HTR-8/SVneo (cell line): ENCODE data around the gene EGLN1.
"Not testable (repeated sequence)": the region's sequence is repeated elsewhere in the genome, so short reads cannot be mapped to it uniquely, and the experiment has no call there.

ENCODE experiments used
- DNase-seq: peaks from one replicate; pipeline ENCODE4 v3.0.0; 2011; ENCODE audit warnings: low spot score, mixed read lengths; ENCODE audit not compliant: insufficient read length
- FAIRE-seq: peaks from 2 replicates; lab custom pipeline; 2011; peaks lifted over from hg19 to GRCh38; lab: Jason Lieb, UNC

EGLN1 gene

GRCh38 chr1:231421971-231422797 is at the start of gene EGLN1:
TSS of gene EGLN1 (minus strand) at chr1:231422287. CDS start at chr1:231421888, 399 bp downstream.
- peak; percentile 80 for DNase-seq
- peak; percentile 65 for FAIRE-seq

GRCh38 chr1:231471500-231471899 is 49.4 kb upstream of the EGLN1 start:
- not testable (repeated sequence) for FAIRE-seq, DNase-seq

GRCh38 chr1:231471027-231471426 is 48.9 kb upstream of the EGLN1 start:
- FAIRE-seq, DNase-seq: not testable (repeated sequence)

GRCh38 chr1:231467986-231468385 is 45.9 kb upstream of the EGLN1 start:
- no peak for FAIRE-seq
- no peak for DNase-seq

- no peak for FAIRE-seq
- DNase-seq, result no peak
Observed at GRCh38 chr1:231465051-231465450, 43.0 kb upstream of the EGLN1 start.

GRCh38 chr1:231463541-231463940 is 41.5 kb upstream of the EGLN1 start:
- no peak for DNase-seq
- FAIRE-seq, result no peak

GRCh38 chr1:231460614-231461013 is 38.5 kb upstream of the EGLN1 start:
- FAIRE-seq (no peak), DNase-seq (no peak)

DNA sequence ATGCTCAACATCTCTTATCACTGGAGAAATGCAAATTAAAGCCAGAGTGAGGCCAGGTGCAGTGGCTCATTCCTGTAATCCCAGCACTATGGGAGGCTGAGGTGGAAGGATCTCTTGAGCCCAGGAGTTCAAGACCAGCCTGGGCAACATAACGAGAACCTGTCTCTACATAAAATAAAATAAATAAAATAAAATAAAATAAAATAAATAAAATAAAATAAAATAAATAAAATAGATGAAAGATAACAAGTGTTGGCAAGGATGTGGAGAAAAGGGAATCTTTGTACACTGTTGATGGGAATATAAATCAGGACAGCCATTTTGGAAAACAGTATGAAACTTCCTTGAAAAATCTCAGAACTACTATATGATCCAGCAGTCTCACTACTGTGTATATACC is 37.4 kb upstream of the EGLN1 start:
- DNase-seq, FAIRE-seq: not testable (repeated sequence)

GRCh38 chr1:231457956-231458355 is 35.9 kb upstream of the EGLN1 start:
- FAIRE-seq, DNase-seq: not testable (repeated sequence)

DNA sequence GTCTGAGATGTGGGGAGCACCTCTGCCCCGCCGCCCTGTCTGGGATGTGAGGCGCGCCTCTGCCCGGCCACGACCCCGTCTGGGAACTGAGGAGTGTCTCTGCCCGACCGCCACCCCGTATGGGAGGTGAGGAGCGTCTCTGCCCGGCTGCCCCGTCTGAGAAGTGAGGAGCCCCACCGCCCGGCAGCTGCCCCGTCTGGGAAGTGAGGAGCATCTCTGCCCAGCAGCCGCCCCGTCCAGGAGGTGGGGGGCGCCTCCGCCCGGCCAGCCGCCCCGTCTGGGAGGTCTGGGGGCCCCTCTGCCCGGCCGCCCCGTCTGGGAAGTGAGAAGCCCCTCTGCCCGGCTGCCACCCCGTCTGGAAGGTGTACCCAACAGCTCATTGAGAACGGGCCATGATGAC is 32.0 kb upstream of the EGLN1 start:
- FAIRE-seq, DNase-seq: not testable (repeated sequence)

- FAIRE-seq (no peak), DNase-seq (no peak)
Observed at GRCh38 chr1:231446138-231446537, 24.1 kb upstream of the EGLN1 start.

DNA sequence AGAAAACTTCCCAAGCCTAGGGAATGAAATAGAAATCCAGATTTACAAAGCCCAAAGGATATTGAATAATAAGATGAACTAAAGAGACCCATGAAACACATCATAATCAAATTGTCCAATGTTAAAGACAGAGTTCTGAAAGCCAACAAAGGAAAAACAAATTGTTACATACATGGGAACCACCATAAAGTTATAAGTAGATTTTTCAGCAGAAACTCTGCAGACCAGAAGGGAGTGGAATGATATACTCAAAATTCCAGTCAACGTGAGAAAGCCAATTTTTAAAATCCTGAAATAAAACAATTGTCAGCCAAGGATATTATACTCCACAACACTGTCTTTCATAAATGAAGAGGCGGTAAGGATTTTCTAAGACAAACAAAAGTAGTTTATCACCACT is 22.0 kb upstream of the EGLN1 start:
- no peak for DNase-seq
- FAIRE-seq, result no peak

DNA sequence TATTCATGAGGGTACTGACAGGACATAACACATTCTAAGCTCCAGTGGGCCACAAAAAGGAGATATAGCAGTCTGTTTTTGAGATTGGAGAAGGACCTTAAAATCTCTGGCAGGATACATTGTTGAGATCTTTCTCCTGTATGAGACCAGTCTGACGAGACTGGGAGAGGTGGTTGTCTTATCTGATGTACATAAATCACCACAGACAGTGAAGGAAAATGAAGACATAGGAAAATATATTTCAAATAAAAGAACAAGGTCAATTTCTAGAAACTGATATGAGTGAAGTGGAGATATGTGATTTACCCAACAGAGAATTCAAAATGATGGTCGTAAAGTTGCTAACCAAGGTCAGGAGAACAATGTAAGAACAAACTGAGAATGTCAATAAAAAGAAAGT is 21.3 kb upstream of the EGLN1 start:
- FAIRE-seq (no peak), DNase-seq (no peak)

- DNase-seq, result no peak
- FAIRE-seq, result no peak
Observed at GRCh38 chr1:231442735-231443134, 20.6 kb upstream of the EGLN1 start.

DNA sequence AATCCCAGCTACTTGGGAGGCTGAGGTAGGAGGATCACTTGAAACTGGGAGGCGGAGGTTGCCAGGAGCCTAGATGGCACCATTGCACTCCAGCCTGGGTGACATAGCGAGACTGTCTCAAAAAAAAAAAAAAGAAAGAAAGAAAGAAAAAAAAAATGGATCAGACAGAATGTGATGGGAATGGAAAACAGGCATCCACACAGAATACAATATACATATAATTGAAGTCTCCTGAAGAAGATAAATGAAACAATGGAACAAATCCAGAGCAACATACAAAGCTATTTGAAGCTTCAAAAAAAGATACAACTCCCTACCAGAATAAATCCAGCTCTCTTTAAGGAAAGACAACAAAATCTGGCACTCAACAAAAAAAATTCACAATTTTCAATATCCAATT is 10.9 kb upstream of the EGLN1 start:
- FAIRE-seq (no peak), DNase-seq (no peak)

GRCh38 chr1:231431665-231432415 is 9.8 kb upstream of the EGLN1 start:
- DNase-seq (no peak), FAIRE-seq (no peak)

DNA sequence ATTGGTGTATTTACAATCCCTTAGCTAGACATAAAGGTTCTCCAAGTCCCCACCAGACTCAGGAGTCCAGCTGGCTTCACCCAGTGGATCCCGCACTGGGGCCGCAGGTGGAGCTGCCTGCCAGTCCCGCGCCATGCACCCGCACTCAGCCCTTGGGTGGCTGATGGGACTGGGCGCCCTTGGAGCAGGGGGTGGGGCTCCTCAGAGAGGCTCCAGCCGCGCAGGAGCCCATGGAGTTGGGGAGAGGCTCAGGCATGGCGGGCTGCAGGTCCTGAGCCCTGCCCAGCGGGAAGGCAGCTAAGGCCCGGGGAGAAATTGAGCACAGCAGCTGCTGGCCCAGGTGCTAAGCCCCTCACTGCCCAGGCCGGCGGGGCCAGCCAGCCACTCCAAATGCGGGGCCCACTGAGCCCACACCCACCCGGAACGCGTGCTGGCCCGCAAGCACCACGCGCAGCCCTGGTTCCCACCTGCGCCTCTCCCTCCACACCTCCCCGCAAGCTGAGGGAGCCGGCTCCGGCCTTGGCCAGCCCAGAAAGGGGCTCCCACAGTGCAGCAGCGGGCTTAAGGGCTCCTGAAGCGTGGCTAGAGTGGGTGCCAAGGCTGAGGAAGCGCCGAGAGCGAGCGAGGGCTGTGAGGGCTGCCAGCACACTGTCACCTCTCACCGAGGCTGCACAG is 8.7 kb upstream of the EGLN1 start:
- FAIRE-seq, DNase-seq: not testable (repeated sequence)

DNA sequence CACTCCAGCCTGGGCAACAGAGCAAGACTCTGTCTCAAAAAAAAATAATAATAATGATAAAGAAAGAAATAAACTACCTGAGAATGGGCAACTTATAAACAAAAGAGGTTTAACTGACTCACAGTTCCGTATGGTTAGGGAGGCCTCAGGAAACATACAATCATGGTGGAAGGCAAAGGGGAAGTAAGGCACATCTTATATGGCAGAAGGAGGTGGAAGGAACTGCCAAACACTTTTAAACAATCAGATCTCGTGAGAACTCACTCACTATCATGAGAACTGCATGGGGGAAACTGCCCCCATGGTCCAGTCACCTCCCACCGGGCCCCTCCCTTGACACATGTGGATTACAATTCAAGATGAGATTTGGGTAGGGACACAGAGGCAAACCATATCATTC is 6.3 kb upstream of the EGLN1 start:
- DNase-seq, result no peak

DNA sequence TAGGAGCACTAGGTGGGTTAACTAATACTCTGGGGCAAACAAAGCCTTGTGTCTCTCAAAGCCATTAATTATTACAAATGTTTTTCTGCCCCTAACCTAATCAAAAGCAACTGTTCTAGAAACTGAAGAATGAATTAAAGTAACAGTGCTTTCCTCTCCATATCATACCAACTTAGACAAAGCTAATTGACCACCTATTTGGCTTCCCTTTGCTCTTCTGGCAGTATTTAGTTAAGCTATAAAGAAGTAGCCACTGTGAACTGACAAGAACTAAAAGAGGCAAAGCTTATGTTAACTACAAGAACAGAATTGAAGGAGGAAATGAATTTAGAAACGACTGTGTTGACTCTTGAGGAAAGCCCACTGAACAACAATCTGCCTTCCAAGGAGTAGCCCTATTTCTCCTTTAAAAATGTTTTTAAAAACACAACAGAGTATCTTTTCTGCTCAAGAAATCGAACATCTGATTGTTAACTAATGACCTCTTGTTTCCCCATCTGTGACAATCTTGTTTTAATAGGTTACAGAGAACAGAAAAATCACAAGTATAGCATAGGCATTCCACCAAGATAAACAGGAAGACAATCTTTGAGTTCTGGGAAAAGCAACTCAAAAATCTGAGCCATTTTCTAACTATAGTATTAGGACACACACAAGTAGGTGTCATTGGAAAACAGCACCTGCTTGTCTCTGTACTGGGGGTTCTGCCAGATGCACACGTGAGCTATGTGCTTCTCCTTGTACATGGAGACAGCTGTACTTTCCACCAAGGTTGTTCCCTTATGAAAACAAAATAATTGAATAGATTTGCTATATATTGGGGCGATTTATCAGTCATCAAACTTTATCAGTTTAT is 3.1 kb upstream of the EGLN1 start:
- DNase-seq (no peak), FAIRE-seq (no peak)

More for the DNA sequence above, 6.3 kb upstream of the EGLN1 start:
- FAIRE-seq, result no peak

- no peak for DNase-seq
- FAIRE-seq, result no peak
Observed at GRCh38 chr1:231423648-231424047, 1.6 kb upstream of the EGLN1 start.
